Sigmoid colon (tissue), 7 donors: ENCODE results near the gene HAND1. TPM values are rescaled to one million over a fixed set of nuclear protein-coding genes. Genes with fewer than 3 reads are reported as not detected.

Experiments used
- DNase-seq: peaks from one replicate; pipeline ENCODE4 v3.0.0-alpha.2; 2019
- H3K27ac ChIP-seq, 4 donors: fragments of 200-600 bp; sonication (generic); one replicate each; pipeline ENCODE4 v1.5.1; 2016 to 2019; ENCODE audit warnings: mild to moderate bottlenecking in 1 of 4
- H3K27me3 ChIP-seq, 3 donors: fragments of 200-600 bp; sonication (generic); one replicate each; pipeline ENCODE4 v1.5.1; 2019; ENCODE audit warnings: mild to moderate bottlenecking in 1 of 3
- H3K36me3 ChIP-seq, 4 donors: fragments of 200-600 bp; sonication (generic); one replicate each; pipeline ENCODE4 v1.5.1; 2016 to 2019
- H3K4me1 ChIP-seq, 4 donors: fragments of 200-600 bp; sonication (generic); one replicate each; pipeline ENCODE4 v1.5.1; 2017 to 2019
- H3K4me3 ChIP-seq, 4 donors: fragments of 200-600 bp; sonication (generic); one replicate each; pipeline ENCODE4 v1.5.1; 2017 to 2019; ENCODE audit warnings: mild to moderate bottlenecking in 2 of 4, moderate library complexity in 1 of 4
- H3K9me3 ChIP-seq, 4 donors: fragments of 200-600 bp in 3 of 4; sonication (generic) in 3 of 4; one replicate each; pipeline versions ENCODE4 v1.5.1 to v1.6.1; 2013 to 2019
- CTCF ChIP-seq, 4 experiments: fragments of 450-650 bp in 3 of 4; fragments of 200-600 bp in 1 of 4; IDR thresholded peaks; one replicate each; pipeline ENCODE4 v1.5.1; 2016 to 2019; ENCODE audit warnings: antibody characterized with exemption in 4 of 4, mild to moderate bottlenecking in 3 of 4, moderate library complexity in 2 of 4
- EP300 ChIP-seq, 4 donors: sonication (generic); formaldehyde crosslinking; IDR thresholded peaks; one replicate each; pipeline ENCODE4 v1.6.1; 2017; ENCODE audit warnings: antibody characterized with exemption in 4 of 4
- POLR2A ChIP-seq, 2 donors: fragments of 450-650 bp; IDR thresholded peaks; one replicate each; pipeline ENCODE4 v1.6.1; 2016; ENCODE audit warnings: antibody characterized with exemption in 2 of 2, mild to moderate bottlenecking in 2 of 2, moderate library complexity in 2 of 2
- POLR2AphosphoS5 ChIP-seq, 4 donors: sonication (generic); formaldehyde crosslinking; IDR thresholded peaks; one replicate each; pipeline ENCODE4 v1.6.1; 2017; ENCODE audit warnings: antibody characterized with exemption in 4 of 4
- WGBS, 2 donors: extraction: QIAGEN DNeasy Blood & Tissue Kit; methylation state at CpG; one replicate each; pipeline ENCODE4 v1.1.7; 2013; 5-methylcytosine and 5-hydroxymethylcytosine counted together
- intact Hi-C: fragments of 100-400 bp; cut with DNase I; formaldehyde crosslinking; loops from one replicate; pipeline ENCODE4 v1.15.1; 2023
- polyA plus RNA-seq, 3 donors: library from polyadenylated mRNA; stranded (reverse); fragments of 200-250 nt; gene quantifications; one replicate each; pipeline ENCODE4 v1.2.3, GENCODE V29; 2013
- total RNA-seq, 4 donors: library from RNA; depleted of rRNA; stranded (reverse); fragments of >200 nt; gene quantifications; one replicate each; pipeline ENCODE4 v1.1.0, GENCODE V29; 2016
- donor health status: healthy with polysubstance abuse.
- donor health status: Bipolar disorder and iron deficiency.
- donor health status: healthy.

HAND1 gene
- total and polyA plus RNA-seq, 7 donors, result 2.4 to 69.2 (median 46.0) TPM; not detected in 1

DNA sequence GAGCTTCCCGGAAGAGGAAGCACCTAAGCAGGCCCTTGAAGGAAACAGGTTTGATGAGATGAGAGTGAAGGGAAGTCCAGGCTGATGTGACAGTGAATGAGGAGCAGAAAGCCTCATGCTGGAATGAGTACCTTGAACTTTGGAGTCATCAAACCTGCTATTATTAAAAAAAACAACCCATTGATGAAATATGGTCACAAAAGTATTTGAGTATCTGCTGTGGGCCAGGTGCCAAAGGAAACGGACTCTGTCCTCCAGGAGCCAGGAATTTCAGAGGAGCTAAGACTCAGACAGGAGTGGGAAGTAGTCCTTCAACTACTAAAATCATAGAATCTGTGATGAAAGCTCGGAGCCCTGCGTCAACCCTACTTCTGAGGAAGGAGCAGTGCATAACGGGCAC is 11.9 kb downstream of the HAND1 start:
- no peaks in the 10 kb centered on the region for H3K9me3 ChIP-seq
- no peaks in the 10 kb centered on the region for H3K36me3 ChIP-seq
- no peak overlapping the region for H3K27ac ChIP-seq
- no peak for DNase-seq
- no peaks in the 10 kb centered on the region for H3K27me3 ChIP-seq
- intact Hi-C loops, result no loop called here
- WGBS, 2 donors, result 18 to 70% methylated on average over 5 of the region's 5 CpGs
- peaks cover 0 to 28% (median 16%) of the 10 kb centered on the region in 4 donors for H3K4me1 ChIP-seq
- H3K4me3 ChIP-seq, result no peak overlapping the region
- no peak for TF ChIP-seq EP300 (IDR thresholded peaks at IDR 0.05)
- TF ChIP-seq CTCF (IDR thresholded peaks at IDR 0.05), result no peak
- TF ChIP-seq POLR2AphosphoS5 (IDR thresholded peaks at IDR 0.05), result no peak
- TF ChIP-seq POLR2A (IDR thresholded peaks at IDR 0.05), result no peak

DNA sequence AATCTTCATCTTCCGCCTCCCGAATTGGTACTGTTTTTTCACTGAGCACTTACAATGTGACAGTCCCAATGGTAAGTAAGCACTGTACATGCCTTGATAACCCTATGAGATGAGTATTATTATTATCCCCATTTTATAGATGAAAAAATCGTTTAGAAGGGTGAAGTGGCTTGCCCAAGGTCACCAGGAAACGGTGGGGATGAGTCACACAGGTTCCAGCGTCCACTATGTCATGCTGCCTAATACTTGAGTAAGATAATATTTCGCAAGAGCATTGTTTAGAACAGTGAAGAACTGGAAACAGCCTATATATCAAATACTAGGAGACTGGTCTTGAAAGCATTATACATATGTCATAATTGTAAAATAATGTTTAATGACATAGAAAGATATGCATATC is 12.9 kb downstream of the HAND1 start:
- DNase-seq, result no peak
- TF ChIP-seq CTCF (IDR thresholded peaks at IDR 0.05), result no peak
- no peak for TF ChIP-seq EP300 (IDR thresholded peaks at IDR 0.05)
- TF ChIP-seq POLR2AphosphoS5 (IDR thresholded peaks at IDR 0.05), result no peak
- no peak for TF ChIP-seq POLR2A (IDR thresholded peaks at IDR 0.05)
- peaks cover 0 to 18% (median 10%) of the 10 kb centered on the region in 4 donors for H3K4me1 ChIP-seq
- no peaks in the 10 kb centered on the region for H3K36me3 ChIP-seq
- no peaks in the 10 kb centered on the region for H3K27me3 ChIP-seq
- intact Hi-C loops, result no loop called here
- H3K4me3 ChIP-seq, result no peak overlapping the region
- H3K9me3 ChIP-seq, result no peaks in the 10 kb centered on the region
- H3K27ac ChIP-seq, result no peak overlapping the region
- 44 to 72% methylated on average over 6 of the region's 6 CpGs for WGBS, 2 donors

GRCh38 chr5:154464438-154464837 is 13.6 kb downstream of the HAND1 start:
- H3K27ac ChIP-seq, result no peak overlapping the region
- DNase-seq, result no peak
- H3K36me3 ChIP-seq, result no peaks in the 10 kb centered on the region
- intact Hi-C loops, result no loop called here
- no peaks in the 10 kb centered on the region for H3K9me3 ChIP-seq
- no peak overlapping the region for H3K4me3 ChIP-seq
- TF ChIP-seq CTCF (IDR thresholded peaks at IDR 0.05) (no peak), EP300 (IDR thresholded peaks at IDR 0.05) (peak in 1 of 4 donors; percentile 16), POLR2A (IDR thresholded peaks at IDR 0.05) (no peak), POLR2AphosphoS5 (IDR thresholded peaks at IDR 0.05) (peak in 1 of 4 donors; percentile 44)
- H3K27me3 ChIP-seq, result no peaks in the 10 kb centered on the region
- H3K4me1 ChIP-seq, result peaks cover 0 to 15% (median 7%) of the 10 kb centered on the region in 4 donors
- 56 to 68% methylated on average over 1 of the region's 1 CpG for WGBS, 2 donors

GRCh38 chr5:154461531-154461930 is 16.5 kb downstream of the HAND1 start:
- H3K36me3 ChIP-seq, result peaks cover 4 to 22% (median 11%) of the 10 kb centered on the region in 4 donors
- 82% methylated on average over 6 of the region's 6 CpGs for WGBS, 2 donors

More at GRCh38 chr5:154461531-154461930, 16.5 kb downstream of the HAND1 start:
- Histone ChIP-seq H3K4me1 (peaks cover 0 to 21% (median 15%) of the 10 kb centered on the region in 4 donors), H3K27me3 (no peaks in the 10 kb centered on the region), H3K27ac (no peak overlapping the region), H3K4me3 (no peak overlapping the region), H3K9me3 (no peaks in the 10 kb centered on the region)
- intact Hi-C loops, result no loop called here
- DNase-seq, result no peak
- no peak for TF ChIP-seq POLR2AphosphoS5 (IDR thresholded peaks at IDR 0.05)
- TF ChIP-seq CTCF (IDR thresholded peaks at IDR 0.05), result no peak
- TF ChIP-seq EP300 (IDR thresholded peaks at IDR 0.05), result no peak
- no peak for TF ChIP-seq POLR2A (IDR thresholded peaks at IDR 0.05)
